GM12872 (cell line): ENCODE measurements around the gene PSENEN.

Experiments used
- TF ChIP-seq, protein P1 (sequence below): IDR thresholded peaks from 3 replicates; pipeline ENCODE4 v1.5.1; 2011; ENCODE audit warnings: low read depth, mild to moderate bottlenecking, low read length, moderate library complexity; ENCODE audit not compliant: insufficient read depth

Gene PSENEN

DNA sequence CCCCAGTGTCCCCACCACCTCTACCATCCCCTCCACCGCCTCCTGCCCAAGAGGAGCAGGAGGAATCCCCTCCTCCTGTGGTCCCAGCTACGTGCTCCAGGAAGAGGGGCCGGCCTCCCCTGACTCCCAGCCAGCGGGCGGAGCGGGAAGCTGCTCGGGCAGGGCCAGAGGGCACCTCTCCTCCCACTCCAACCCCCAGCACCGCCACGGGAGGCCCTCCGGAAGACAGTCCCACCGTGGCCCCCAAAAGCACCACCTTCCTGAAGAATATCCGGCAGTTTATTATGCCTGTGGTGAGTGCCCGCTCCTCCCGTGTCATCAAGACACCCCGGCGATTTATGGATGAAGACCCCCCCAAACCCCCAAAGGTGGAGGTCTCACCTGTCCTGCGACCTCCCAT is 24.8 kb upstream of the PSENEN start:
- TF ChIP-seq, protein P1, sequence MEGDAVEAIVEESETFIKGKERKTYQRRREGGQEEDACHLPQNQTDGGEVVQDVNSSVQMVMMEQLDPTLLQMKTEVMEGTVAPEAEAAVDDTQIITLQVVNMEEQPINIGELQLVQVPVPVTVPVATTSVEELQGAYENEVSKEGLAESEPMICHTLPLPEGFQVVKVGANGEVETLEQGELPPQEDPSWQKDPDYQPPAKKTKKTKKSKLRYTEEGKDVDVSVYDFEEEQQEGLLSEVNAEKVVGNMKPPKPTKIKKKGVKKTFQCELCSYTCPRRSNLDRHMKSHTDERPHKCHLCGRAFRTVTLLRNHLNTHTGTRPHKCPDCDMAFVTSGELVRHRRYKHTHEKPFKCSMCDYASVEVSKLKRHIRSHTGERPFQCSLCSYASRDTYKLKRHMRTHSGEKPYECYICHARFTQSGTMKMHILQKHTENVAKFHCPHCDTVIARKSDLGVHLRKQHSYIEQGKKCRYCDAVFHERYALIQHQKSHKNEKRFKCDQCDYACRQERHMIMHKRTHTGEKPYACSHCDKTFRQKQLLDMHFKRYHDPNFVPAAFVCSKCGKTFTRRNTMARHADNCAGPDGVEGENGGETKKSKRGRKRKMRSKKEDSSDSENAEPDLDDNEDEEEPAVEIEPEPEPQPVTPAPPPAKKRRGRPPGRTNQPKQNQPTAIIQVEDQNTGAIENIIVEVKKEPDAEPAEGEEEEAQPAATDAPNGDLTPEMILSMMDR, result no peak

DNA sequence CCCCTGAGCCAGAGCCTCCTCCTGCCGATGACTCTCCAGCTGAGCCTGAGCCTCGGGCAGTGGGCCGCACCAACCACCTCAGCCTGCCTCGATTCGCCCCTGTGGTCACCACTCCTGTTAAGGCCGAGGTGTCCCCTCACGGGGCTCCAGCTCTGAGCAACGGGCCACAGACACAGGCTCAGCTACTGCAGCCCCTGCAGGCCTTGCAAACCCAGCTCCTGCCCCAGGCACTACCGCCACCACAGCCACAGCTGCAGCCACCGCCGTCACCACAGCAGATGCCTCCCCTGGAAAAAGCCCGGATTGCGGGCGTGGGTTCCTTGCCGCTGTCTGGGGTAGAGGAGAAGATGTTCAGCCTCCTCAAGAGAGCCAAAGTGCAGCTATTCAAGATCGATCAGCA is 24.1 kb upstream of the PSENEN start:
- TF ChIP-seq, protein P1, result no peak

DNA sequence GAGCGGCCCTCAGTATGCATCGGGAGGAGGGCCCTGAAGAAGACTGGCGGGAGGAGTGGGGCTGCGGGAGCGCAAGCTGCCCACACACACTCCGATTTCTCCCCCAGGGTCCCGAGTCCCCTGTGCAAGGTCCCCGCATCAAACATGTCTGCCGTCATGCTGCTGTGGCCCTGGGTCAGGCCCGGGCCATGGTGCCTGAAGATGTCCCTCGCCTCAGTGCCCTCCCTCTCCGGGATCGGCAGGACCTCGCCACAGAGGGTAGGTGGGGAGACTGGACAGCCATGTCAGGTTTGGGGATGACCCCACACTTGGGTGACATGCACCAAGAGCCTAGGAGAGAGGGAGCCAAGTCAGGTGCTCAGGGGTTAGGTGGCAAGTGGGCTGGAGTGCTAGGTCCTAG is 23.0 kb upstream of the PSENEN start:
- TF ChIP-seq, protein P1, result no peak

DNA sequence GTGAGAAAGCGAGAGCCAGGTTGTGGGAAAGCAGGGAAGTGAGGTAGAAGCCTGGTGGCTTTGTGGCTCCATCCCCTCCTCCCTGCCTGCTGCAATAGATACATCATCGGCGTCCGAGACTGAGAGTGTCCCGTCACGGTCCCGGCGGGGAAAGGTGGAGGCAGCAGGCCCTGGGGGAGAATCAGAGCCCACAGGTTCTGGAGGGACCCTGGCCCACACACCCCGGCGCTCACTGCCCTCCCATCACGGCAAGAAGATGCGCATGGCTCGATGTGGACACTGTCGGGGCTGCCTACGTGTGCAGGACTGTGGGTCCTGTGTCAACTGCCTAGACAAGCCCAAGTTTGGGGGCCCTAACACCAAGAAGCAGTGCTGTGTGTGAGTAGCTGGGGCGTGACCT is 22.6 kb upstream of the PSENEN start:
- TF ChIP-seq, protein P1, result no peak

DNA sequence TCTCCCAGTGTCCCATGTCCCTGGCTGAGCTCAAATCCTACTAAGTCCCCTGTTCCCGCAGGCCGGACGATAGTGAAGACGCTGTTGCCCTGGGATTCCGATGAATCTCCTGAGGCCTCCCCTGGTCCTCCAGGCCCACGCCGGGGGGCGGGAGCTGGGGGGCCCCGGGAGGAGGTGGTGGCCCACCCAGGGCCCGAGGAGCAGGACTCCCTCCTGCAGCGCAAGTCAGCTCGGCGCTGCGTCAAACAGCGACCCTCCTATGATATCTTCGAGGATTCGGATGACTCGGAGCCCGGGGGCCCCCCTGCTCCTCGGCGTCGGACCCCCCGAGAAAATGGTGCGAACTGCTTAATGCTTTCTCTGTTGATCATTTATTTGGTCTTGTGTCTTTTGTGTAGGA is 21.8 kb upstream of the PSENEN start:
- TF ChIP-seq, protein P1, result no peak

DNA sequence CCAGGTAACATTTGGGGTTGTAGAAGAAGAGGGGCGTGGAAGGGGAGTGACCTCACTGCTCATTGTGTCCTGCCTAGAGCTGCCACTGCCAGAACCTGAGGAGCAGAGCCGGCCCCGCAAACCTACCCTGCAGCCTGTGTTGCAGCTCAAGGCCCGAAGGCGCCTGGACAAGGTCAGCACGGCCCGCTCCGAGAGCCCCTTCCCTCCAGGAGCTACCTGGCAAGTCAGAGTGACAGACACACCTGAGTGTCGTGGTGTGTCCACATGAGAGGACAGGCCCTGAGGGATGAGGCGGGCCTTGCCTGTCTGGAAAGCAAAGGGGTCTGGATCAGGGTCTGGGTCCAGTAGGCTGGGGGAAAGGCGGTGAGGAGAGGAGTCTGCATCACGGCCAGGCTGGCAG is 20.9 kb upstream of the PSENEN start:
- TF ChIP-seq, protein P1, result no peak

DNA sequence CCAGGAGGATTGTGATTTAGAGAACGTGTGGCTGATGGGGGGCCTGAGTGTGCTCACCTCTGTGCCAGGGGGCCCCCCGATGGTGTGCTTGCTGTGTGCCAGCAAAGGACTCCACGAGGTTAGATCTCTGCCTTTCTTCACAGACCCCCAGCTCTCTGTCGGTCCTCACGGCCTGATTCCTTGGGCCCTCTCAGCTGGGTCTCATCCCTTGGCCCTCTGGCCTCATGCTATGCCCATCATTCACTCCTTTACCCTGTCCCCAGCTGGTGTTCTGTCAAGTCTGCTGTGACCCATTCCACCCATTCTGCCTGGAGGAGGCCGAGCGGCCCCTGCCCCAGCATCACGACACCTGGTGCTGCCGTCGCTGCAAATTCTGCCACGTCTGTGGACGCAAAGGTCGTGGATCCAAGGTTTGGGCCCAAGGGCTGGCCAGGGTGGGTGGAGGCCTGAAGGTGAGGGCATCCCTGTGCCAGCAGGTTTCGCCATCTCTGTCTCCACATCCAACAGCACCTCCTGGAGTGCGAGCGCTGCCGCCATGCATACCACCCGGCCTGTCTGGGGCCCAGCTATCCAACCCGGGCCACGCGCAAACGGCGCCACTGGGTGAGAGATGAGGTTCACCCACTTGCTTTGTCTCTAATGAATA is 20.1 kb upstream of the PSENEN start:
- TF ChIP-seq, protein P1, result no peak
